Measurements from ENCODE around the gene MLLT10.

- TF ChIP-seq REST (IDR thresholded peaks at IDR 0.05; ENCODE audit: insufficient read depth in 1 of 2, low read depth in 2 of 2, low read length in 2 of 2), result no peak
- TF ChIP-seq POLR2AphosphoS5 (IDR thresholded peaks at IDR 0.05; ENCODE audit: low read depth, low read length), result no peak
- TF ChIP-seq TAF1 (IDR thresholded peaks at IDR 0.05; ENCODE audit: borderline replicate concordance, insufficient read depth, low read length), result no peak
Observed at GRCh38 chr10:21535494-21535965, 1.5 kb downstream of the MLLT10 start.
